ENCODE data around the gene TMEM161B.
"Not testable (repeated sequence)": the region's sequence is repeated elsewhere in the genome, so short reads cannot be mapped to it uniquely, and the experiment has no call there.

Gene TMEM161B

DNA sequence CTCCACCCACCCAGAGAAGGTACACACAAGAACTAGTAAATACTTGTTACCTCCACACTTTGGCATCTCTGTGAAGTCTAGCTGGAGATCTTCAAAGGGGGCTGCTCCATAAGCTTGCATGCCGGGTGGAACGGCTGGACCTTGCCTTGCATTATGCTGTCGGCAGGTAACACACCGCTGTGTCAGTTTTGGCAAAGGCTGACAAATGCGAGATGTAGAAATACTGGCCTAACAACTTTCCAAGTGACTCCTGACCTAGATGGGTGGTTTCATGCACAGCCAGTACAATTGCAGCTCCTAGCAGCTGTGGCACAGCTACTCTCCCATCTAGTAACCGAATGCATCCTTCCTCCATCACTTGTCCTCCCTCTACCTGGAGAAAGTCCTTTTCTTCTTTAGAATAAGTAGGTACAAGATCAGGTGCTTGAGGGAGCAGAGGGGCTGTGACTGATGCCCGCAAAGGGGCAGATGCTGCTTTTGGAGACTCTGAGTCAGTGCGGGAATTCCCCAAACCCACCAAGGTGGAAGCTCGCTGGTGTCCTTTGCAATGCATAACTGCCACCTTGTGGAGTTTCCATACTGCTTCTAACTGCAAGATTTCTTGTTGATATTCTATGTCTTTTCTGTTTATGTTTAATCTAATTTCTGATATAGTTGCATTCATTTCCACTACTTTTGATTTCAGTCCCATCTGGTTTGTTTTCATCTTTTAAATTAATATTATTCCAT lies 78.4 kb downstream of the TMEM161B start:
- FAIRE-seq (no peak), DNase-seq (ENCODE audit: extremely low spot score, insufficient read length, low read depth) (no peak)

DNA sequence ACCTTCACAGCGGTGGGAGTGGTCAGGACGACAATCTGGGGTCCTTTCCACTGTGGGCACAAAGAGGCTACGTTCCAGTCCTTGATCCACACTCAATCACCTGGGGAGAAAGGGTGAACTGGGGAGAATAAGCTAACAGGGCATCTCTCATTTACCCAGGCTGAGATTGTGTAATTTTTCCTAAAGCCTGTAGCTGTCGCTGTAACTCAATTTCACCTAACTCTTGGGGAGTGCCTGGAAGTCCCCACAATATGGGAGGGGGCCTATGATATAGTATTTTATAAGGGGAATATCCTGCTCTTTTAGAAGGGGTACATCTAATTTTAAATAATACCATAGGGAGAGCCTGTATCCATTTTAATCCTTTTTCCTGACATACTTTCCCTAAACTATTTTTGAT lies 79.2 kb downstream of the TMEM161B start:
- FAIRE-seq; DNase-seq (ENCODE audit: extremely low spot score, insufficient read length, low read depth): not testable (repeated sequence)

DNA sequence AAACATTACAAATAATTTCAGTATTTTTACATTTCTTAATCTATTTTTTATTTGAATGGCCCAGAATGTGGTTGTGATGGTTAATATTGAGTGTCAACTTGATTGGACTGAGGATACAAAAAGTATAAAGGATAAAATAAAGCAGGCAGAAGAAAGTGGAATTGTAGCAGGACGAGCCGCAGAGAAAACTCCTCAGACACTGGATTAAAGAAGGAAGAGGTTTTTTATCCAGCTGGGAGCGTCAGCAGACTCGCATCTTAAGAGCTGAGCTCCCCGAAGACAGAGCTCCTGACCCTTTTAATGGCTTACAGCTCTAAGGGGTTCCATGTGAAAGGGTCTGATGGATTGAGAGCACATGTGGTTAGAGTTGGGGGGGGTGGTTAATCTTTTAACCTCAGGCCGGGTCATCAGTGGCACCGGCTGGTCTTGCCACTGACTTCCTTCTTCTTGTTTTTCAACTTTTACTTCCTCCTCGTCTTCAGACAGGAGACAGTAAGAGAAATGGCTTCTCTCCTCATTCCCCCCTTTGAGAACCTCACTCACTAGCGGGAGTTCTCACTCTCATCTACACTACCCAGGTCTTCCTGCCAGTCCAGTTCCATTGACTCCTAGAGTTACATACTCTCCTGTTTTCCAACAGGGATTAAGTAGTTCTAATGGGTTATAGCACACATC lies 80.0 kb downstream of the TMEM161B start:
- FAIRE-seq (no peak), DNase-seq (ENCODE audit: extremely low spot score, insufficient read length, low read depth) (no peak)

DNA sequence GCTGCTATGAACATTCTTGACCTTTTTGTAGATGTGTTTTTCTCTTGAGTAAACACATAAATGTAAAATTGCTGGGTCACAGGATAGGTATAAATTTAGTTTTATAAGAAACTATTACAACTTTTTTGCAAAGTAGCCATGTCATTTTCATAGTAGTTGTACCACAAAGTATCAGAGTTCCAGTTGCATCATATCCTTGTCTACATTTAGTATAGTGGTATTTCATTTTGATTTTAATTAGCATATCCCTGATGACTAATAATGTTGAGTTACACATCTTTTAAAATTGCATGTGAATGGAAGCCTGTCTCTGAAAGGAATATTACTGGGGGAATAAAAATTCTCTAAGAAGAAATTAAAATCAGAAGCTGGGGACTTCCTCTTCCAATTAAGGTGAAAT lies 85.4 kb downstream of the TMEM161B start:
- FAIRE-seq (no peak), DNase-seq (ENCODE audit: extremely low spot score, insufficient read length, low read depth) (no peak)

DNA sequence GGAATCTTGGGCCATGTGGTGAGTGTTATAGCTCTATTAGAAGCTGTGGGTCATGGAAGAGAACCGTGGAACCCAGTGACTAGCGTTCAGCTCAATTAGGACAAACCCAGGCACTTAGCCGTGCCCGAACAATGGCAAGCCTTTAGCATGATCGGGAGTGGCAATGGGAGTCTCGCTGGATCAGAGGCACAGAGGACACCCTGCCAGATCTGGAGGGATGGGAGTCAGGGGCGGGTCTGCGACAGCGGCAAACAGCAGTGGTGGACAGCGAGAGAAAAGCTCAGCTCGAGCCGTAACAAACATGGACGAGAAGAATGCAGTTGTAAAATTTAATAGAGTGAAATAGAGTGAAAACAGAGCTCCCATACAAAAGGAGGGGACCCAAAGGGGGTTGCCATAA lies 91.2 kb downstream of the TMEM161B start:
- not testable (repeated sequence) for FAIRE-seq

DNA sequence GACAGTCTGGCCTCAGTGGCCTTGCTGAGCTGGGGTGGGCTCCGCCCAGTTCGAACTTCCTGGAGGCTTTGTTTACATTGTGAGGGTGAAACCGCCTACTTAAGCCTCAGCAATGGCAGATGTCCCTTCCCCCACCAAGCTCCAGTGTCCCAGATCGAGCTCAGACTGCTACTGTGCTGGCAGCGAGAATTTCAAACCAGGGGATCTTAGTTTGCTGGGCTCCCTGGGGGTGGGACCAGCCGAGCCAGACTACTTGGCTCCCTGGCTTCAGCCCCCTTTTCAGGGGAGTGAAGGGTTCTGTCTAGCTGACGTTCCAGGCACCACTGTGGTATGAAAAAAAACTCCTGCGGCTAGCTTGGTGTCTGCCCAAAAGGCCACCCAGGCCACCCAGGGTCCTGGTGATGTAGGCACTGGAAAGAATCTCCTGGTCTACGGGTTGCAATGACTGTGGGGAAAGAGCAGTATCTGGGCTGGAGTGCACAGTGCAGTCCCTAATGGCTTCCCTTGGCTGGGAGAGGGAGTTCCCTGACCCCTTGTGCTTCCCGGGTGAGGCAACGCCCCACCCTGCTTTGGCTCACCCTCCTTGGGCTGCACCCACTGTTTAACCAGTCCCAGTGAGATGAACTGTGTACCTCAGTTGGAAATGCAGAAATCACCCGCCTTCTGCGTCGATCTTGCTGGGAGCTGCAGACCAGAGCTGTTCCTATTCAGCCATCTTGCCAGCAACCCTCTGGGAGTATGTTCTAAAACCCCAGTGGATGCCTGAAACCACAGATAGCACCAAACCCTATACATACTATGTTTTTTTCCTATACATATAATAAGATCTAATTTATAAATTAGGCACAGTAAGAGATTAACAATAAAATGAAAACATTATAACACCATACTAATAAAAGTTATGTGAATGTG lies 95.5 kb downstream of the TMEM161B start:
- no peak for FAIRE-seq
- DNase-seq (ENCODE audit: extremely low spot score, insufficient read length, low read depth), result no peak

More for the DNA sequence above, 91.2 kb downstream of the TMEM161B start:
- DNase-seq (ENCODE audit: extremely low spot score, insufficient read length, low read depth), result not testable (repeated sequence)

DNA sequence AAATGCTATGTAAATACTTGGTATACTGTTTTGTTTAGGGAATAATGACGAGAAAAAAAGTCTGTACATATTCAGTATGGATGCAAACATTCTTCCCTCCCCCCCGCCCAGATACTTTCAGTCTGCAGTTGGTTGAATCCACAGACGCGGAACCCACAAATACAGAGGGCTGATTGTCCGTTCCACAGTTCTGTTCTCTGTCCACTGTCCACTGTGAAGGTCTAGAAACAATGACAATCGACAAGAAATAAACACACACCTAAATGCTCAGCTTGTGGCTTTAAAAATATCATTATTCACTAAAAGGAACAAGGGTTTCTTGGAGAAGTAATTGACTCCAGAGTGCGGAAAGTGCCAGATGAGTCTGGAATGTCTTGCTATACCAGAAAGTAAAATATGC lies 109.1 kb downstream of the TMEM161B start:
- DNase-seq (ENCODE audit: extremely low spot score, insufficient read length, low read depth) (no peak), FAIRE-seq (no peak)

DNA sequence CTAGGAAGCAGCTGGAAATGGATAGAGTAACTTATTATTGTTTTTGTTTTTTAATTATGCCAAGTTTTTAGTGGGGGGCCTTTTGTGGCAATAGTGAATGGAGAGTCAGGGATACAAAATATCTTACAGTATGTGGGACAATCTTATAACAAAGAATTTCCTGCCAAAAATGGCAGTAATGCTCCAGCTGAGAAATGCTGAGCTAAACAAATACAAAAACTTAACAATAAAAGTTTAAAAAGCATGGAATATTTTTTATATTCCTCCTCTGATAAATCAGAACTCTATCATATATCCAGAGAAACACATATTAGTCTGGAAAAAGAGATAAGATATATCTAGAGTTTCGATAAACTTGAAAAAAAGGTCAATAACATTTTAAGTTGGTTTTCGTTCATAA lies 110.6 kb downstream of the TMEM161B start:
- DNase-seq (ENCODE audit: extremely low spot score, insufficient read length, low read depth), result no peak
- no peak for FAIRE-seq

DNA sequence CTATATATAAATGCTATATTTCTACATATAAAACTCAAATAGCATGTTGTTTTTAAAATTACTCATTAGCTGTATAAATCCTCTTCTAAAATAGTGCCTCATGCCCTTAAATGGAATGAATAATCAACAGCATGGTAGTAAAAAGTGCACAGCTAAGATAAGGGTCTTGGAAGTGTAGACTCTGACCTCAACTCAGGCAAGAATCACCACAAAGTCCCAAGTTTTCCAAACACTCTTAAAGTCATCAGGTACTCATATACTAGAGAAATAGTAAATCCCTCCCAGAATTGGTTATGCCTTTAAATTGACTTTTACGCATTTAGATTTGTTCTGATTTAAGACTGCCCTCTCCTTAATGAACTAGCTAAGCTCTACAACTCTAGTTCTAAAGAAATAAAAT lies 113.8 kb downstream of the TMEM161B start:
- FAIRE-seq (no peak), DNase-seq (ENCODE audit: extremely low spot score, insufficient read length, low read depth) (no peak)

DNA sequence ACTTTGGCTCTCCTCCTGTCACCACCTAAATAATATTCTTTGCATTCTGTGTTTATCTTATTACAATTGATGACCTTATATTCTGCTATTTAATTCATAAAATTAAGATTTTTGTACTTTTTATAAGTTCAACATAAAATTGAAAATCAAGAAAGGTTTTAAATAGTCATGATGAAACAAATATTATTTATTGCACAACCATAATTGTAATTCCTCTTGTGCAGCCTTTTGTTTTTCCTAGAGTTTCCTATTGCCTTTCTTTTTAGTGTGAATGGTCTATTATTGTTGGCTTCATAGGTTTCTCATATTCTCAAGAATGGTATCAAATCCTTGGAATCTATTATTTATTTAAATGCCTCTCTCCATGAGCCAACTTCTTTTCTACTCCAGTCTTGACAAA lies 117.9 kb downstream of the TMEM161B start:
- DNase-seq (ENCODE audit: extremely low spot score, insufficient read length, low read depth) (no peak), FAIRE-seq (no peak)

DNA sequence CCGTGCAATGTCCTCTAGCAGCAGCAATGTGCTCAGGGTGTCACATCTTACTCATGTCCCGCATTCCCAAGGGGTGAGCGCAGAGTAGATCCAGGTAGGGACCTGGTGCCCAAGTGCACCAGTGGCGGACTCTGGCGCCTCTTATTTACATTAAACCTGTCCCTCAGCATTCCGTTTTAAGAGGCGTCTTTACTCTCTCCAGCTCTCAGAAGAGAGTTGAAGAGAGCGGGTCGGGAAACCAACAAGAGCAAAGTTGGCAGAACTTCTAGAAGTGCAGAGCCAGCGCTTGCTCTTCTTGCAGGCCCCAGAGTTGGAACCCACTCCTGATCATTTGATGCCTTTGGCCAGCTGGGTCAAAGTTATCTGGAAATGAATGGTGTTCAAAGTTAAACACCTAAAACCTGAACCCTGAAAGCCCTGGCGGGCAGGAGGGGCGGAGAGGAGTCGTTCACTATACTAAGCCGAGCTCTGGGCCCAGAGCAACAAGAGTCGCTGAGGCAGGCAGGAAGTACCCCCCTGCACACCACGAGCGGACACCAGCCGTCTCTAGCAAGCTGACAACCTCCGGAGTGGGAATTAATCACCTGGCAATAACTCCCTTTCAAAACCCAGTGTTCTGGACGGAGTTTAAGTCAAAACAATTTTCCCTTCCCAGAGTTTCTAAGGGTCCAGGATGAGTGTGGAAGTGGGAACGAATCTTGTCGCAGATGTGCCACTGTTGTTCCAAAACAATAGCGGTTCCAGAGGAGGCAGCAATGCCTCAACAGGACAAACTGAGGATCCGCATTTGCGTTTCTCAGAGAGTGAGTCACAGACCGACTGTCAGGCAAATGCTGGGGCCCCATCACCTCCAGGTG lies 122.8 kb downstream of the TMEM161B start:
- FAIRE-seq, result no peak
- no peak for DNase-seq (ENCODE audit: extremely low spot score, insufficient read length, low read depth)

DNA sequence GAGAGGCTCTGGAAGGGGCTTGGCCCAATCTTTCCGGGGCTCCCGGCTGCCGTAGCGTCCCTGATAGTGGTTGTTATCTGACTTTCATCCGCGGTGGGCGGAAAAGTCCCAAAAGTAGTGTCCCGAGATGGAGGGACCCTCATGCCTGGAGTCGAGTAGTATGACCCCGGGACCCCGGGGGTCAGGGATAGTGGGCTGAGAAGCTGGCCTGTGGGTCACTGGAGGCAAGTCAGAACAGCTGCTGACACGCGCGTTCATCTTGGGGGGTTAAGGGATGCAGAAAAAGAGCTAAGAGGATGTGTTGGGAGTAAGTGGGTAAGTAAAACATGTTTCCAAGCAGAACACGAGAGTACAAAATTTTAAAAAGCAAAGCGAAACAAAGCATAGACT lies 123.4 kb downstream of the TMEM161B start:
- DNase-seq (ENCODE audit: extremely low spot score, insufficient read length, low read depth) (no peak), FAIRE-seq (no peak)
